ENCODE results near the gene GXYLT1.
A peak's percentile ranks its signal among the peaks of the same experiment; 100 is the strongest.

Gene GXYLT1

DNA sequence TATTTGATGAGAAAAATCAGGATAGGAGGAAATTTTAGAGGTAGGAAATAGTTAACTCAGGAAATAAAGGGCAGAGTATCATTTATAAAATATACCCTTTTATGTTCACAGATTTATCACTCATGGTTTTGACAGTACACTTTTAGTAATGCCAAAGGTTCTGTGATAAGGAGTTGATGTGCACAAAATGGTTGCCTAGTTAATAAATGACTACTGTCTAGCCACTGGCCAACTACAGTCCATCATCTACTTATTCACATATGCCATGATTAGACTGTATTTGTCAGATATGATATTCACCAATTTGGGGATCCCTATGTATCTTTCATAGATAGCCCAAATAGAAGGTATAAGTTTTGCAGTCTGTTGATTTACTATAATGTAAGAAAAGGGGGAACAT is 19.2 kb upstream of the GXYLT1 start:
- H3K27me3 Mint-ChIP-seq: no peaks in the 10 kb centered on the region
- peak overlapping the region; percentile 46 for H3K27ac Mint-ChIP-seq
- H3K9me3 Mint-ChIP-seq: peaks cover 4% of the 10 kb centered on the region
- H3K36me3 Mint-ChIP-seq: peaks cover 8% of the 10 kb centered on the region
- H3K4me1 Mint-ChIP-seq: peaks cover 41% of the 10 kb centered on the region
- H3K4me3 Mint-ChIP-seq: no peak overlapping the region

DNA sequence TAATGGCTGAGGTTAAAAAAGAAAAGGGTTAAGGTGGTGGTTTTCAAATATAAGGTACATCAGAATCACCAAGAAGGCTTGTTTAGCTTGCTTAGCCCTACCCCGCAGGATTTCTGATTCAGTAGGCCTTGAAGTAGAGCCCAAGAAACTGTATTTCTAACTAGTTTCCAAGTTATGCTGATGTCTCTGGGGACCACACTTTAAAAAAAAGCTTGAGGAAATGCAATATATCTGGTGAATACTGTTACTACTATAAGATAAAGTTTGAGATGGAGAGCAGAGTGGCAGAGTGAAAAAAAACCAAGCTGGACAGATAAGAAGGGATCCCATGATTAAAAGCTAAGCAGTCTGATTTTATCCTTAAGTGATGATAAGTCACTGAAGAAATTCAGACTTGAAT is 18.3 kb upstream of the GXYLT1 start:
- Mint-ChIP-seq H3K27ac (peak overlapping the region; percentile 52), H3K27me3 (no peaks in the 10 kb centered on the region), H3K4me3 (no peak overlapping the region), H3K4me1 (peaks cover 40% of the 10 kb centered on the region), H3K36me3 (peaks cover 7% of the 10 kb centered on the region), H3K9me3 (peaks cover 4% of the 10 kb centered on the region)

DNA sequence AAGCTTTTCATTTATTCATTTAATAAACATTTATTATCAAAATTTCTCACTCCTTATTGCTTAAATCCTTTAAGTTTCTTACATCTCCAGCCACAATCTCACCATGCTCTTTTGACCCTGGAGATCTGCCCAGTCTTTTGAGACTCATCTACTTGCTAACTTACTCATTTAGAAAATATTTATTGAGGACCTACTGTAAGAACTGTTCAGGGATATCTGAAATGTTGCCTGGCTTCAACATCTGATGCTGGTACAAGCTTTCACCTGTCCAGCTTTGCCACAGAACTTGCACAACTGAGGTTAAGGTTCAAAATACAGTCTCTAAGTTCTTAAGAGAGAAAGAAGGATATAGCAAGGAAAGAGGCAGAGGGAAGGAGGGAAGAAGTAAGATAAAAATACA is 17.5 kb upstream of the GXYLT1 start:
- Mint-ChIP-seq H3K4me1 (peaks cover 40% of the 10 kb centered on the region), H3K27me3 (no peaks in the 10 kb centered on the region), H3K27ac (peak overlapping the region; percentile 63), H3K9me3 (peaks cover 4% of the 10 kb centered on the region), H3K4me3 (no peak overlapping the region), H3K36me3 (peaks cover 7% of the 10 kb centered on the region)

DNA sequence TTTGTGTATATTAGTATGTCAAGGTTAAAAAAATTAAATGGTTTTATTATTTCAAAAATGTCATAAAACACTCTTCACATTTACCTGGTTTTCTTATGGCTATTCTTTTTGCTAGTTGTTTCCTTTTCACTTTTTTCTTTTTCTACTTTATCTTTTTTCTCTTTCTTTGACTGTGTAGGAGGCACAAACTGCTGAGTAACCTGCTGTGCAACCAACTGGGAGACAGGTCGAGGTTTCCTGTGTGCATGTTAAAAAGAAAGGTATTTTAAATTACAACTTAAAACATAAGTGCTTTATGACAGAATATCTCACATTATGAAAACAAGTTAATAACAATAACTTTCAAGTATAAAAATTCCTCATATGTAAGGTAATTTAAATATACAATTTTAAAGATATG is 16.9 kb upstream of the GXYLT1 start:
- Mint-ChIP-seq H3K27ac (peak overlapping the region; percentile 41), H3K27me3 (no peaks in the 10 kb centered on the region), H3K4me3 (no peak overlapping the region), H3K36me3 (peaks cover 5% of the 10 kb centered on the region), H3K9me3 (peaks cover 2% of the 10 kb centered on the region), H3K4me1 (peaks cover 35% of the 10 kb centered on the region)

DNA sequence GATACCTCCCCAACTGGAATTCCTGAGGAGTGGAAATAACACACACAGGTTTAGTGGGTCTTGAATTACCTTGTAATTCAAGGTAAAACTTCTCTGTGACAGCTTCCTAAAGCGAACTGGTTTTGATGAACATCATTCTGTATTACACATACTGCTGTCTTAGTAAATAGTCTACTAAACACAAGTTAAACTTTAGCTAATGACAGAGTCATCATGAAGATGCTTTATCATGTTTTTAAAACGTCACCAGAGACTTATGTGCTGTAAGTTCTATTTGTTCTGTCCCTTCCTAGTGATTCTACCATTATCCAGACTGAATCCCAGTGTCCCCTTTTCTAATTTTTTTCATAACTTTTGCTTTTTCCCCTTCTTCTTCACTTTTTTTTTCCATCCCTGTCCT is 11.6 kb upstream of the GXYLT1 start:
- Mint-ChIP-seq H3K4me3 (no peak overlapping the region), H3K9me3 (peaks cover 6% of the 10 kb centered on the region), H3K27me3 (no peaks in the 10 kb centered on the region), H3K4me1 (peaks cover under 1% of the 10 kb centered on the region), H3K36me3 (peaks cover 2% of the 10 kb centered on the region), H3K27ac (no peak overlapping the region)

DNA sequence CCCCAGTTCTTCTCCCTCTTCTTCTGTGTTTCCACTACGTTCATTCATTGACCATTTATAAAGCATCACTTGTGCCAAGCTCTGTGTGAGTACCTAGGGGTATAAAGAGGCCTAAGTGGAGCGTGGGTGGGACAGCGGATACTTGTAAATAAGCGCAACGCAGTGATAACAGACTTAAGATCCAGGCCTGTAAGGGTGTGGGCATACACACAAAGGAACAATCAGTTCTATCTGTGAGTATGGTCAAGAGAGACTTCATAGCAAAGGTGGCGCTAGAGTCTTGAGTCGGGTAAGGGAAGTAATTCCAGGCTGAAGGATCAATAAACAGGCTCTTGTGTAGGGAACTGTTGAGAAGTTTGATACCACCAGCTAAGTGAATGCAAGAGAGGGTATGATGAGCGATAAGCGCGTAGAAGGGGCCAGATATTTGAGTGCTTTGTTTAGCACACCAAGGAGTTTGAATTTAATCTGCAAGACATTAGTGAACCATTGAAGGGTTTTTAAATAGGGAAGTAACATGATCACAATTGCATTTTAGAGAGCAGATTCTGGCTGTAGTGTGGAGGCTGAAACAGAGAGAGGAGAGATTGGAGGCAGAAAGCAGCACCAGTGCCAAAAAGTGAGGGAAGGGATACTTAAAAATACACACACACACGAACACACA is 1.0 kb upstream of the GXYLT1 start:
- peaks cover 42% of the 10 kb centered on the region for H3K4me1 Mint-ChIP-seq
- H3K27me3 Mint-ChIP-seq: no peaks in the 10 kb centered on the region
- peak overlapping the region; percentile 85 for H3K4me3 Mint-ChIP-seq
- H3K36me3 Mint-ChIP-seq: peaks cover 2% of the 10 kb centered on the region
- H3K27ac Mint-ChIP-seq: peak overlapping the region; percentile 82
- no peaks in the 10 kb centered on the region for H3K9me3 Mint-ChIP-seq

DNA sequence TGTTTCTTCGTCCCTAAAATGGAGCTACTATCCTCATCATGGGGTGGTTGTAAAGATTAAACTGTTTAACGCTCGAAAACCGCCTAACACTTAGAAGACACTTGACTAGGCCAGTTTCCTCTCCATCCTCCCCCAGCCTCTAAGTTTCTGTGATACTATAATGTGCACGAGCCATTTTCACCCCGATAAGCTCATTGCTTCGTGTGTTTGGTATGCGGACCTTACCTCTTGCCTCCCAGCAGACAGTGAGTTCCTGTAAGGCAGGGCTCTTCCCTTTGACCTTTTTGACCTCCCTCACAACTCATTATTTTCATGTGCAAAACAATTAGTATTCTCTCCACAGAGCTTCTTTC is 499 bp upstream of the GXYLT1 start:
- Mint-ChIP-seq H3K4me1 (peaks cover 46% of the 10 kb centered on the region), H3K27ac (peak overlapping the region; percentile 82), H3K4me3 (peak overlapping the region; percentile 85), H3K27me3 (no peaks in the 10 kb centered on the region), H3K9me3 (no peaks in the 10 kb centered on the region), H3K36me3 (peaks cover 2% of the 10 kb centered on the region)

DNA sequence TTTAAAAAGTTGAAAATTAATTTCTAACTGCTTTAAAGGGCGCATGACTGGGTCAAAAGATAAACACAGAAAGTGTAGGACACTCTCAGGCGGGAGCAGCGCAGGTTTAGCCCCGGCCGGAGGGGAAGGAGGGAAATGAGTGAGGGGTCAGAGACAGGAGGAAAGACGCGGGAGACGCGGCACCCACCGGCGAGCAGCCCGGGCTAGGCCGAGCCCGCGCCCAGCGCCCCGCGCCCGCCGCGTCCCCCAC is 591 bp downstream of the GXYLT1 start:
- Mint-ChIP-seq H3K27me3 (no peaks in the 10 kb centered on the region), H3K27ac (peak overlapping the region; percentile 93), H3K4me3 (peak overlapping the region; percentile 96), H3K36me3 (peaks cover 2% of the 10 kb centered on the region), H3K9me3 (no peaks in the 10 kb centered on the region), H3K4me1 (peaks cover 52% of the 10 kb centered on the region)

DNA sequence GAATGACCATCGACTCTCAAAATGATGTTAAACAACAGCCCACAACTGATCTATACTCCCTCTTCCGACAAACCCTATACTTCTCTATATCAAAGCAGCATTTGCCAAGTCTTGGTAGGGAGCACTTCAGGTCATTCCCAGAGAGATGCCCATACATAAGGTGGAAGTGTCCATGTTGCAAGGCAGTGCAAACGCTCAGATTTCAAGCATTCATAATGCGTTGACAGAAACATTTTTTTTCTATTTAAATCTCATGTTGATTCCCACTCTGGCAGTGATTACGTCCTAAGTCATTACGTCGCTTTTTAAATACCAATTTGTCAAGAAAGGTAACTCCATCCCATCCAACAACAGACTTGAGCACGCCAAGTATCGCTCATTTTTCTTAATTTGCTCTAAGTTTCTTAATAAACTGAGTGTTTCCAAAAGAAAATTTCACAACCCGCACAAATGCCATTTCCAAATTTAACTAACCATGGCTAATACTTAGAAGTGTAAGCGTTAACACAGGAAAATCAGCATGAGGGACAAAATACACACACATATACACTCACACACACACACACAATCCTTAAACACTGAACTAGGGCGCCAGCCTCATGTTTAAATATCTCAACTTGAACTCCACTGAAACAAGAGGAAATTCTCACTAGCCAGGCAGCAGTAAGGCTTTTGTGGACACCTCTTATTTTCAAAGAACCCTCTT is 1.1 kb downstream of the GXYLT1 start:
- peak overlapping the region; percentile 93 for H3K27ac Mint-ChIP-seq
- H3K36me3 Mint-ChIP-seq: peaks cover 2% of the 10 kb centered on the region
- no peaks in the 10 kb centered on the region for H3K27me3 Mint-ChIP-seq
- H3K4me3 Mint-ChIP-seq: peak overlapping the region; percentile 96
- H3K4me1 Mint-ChIP-seq: peaks cover 53% of the 10 kb centered on the region
- H3K9me3 Mint-ChIP-seq: no peaks in the 10 kb centered on the region

DNA sequence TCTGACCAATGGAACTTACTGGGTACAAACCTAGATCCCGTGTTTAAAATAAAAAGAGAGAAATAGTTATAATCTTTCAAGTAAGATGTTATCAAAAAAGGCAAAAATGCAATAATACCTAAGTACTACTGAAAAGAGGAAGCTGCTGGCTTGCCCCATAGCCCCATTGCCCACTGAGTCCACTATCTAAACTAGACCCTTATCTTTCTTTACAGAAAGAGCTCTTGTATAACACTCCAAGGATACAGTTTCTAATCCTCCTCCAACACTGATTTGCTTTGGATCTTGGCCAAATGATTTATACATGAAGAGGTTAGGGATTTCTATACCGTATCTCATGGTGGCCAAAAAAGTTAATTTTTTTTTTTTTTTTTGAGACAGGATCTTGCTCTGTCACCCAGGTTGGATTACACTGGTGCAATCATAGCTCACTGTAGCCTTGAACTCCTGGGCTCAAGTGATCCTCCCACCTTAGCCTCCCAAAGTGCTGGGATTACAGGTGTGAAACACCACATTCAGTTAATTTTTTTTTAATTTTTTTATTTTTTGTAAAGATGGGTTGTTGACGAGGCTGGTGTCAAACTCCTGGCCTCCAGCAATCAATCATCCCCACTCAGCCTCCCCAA is 2.6 kb downstream of the GXYLT1 start:
- H3K4me3 Mint-ChIP-seq: no peak overlapping the region
- H3K4me1 Mint-ChIP-seq: peaks cover 57% of the 10 kb centered on the region
- no peak overlapping the region for H3K27ac Mint-ChIP-seq

DNA sequence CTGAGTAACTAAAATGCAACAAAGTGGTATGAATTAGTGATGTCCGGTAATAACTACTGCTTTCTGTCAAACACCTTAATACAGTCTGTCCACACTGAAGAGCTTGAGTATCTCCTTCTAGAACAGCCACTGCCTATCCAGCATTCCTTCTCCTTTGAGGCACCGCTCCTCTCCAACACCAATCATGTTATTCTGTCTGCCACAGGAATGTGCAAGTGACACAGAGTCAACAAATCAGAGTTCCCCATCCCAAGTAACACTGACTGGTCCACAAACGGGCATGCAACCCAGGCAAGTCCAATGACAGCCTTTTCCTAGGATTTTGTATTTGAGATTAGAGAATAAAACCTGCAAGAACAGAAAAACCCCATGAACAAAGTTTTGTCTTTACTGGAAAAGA is 3.8 kb downstream of the GXYLT1 start:
- Mint-ChIP-seq H3K36me3 (peaks cover 5% of the 10 kb centered on the region), H3K27me3 (no peaks in the 10 kb centered on the region), H3K27ac (peak overlapping the region; percentile 2), H3K4me1 (peaks cover 57% of the 10 kb centered on the region), H3K4me3 (no peak overlapping the region), H3K9me3 (no peaks in the 10 kb centered on the region)

More for the DNA sequence above, 2.6 kb downstream of the GXYLT1 start:
- H3K36me3 Mint-ChIP-seq: peaks cover 5% of the 10 kb centered on the region
- no peaks in the 10 kb centered on the region for H3K9me3 Mint-ChIP-seq
- no peaks in the 10 kb centered on the region for H3K27me3 Mint-ChIP-seq

DNA sequence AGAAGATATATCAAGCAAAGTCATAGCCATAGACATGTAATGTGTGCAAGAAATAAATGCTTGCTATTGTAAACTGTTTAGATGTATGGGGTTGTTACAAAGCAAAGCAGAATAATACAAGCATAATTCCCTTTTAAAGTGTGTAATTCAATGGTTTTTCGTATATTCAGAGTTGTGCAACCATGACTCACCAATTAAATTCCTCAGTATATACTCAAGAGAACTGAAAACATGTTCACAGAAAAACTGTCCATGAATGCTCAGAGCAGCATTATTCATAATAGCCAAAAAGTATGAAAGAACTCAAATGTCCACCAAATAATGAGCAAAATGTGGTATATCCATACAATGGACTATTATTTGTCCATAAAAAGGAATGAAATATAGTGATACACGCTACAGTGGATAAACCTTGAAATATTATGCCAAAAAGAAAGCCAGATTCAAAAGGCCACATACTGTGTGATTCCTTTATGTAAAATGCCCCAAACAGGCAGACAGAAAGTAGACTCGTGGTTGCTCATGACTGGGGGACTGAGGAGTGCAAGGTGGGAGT is 9.3 kb downstream of the GXYLT1 start:
- H3K27me3 Mint-ChIP-seq: no peaks in the 10 kb centered on the region
- no peak overlapping the region for H3K4me3 Mint-ChIP-seq
- no peak overlapping the region for H3K27ac Mint-ChIP-seq
- no peaks in the 10 kb centered on the region for H3K9me3 Mint-ChIP-seq
- H3K4me1 Mint-ChIP-seq: peaks cover 56% of the 10 kb centered on the region
- H3K36me3 Mint-ChIP-seq: peaks cover 6% of the 10 kb centered on the region

DNA sequence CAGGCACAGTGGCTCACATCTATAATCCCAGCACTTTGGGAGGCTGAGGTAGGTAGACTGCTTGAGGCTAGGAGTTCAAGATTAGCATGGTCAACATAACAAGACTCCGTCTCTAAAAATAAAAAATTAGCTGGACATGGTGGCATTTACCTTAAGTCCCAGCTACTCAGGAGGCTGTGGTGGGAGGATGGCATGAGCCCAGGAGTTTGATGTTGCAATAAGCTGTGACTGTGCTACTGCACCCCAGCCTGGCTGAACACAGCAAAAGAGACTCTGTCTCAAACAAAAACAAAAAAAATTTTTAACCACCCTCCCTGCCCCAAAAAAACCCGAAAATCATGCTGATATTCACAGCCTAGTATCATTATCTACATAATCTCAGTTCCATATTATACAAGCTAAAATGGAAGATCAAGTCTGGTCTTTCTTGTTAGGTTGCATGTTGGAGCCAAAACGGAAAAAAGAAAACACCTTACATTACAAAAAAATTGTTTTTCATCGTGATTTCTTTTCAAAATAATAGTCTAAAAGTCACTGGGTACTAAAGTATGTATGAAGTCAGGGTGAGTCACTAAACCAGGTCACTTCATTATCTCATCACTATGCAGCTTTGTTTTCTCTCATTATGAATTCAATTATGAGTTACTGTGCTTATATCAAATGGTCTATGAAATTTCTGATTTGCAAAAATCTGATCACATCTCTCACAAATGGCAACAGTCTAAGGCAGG is 13.8 kb downstream of the GXYLT1 start:
- H3K4me1 Mint-ChIP-seq: peaks cover 63% of the 10 kb centered on the region
- H3K36me3 Mint-ChIP-seq: peaks cover 3% of the 10 kb centered on the region
- H3K4me3 Mint-ChIP-seq: no peak overlapping the region
- H3K27ac Mint-ChIP-seq: peak overlapping the region; percentile 13
- no peaks in the 10 kb centered on the region for H3K9me3 Mint-ChIP-seq
- H3K27me3 Mint-ChIP-seq: no peaks in the 10 kb centered on the region

DNA sequence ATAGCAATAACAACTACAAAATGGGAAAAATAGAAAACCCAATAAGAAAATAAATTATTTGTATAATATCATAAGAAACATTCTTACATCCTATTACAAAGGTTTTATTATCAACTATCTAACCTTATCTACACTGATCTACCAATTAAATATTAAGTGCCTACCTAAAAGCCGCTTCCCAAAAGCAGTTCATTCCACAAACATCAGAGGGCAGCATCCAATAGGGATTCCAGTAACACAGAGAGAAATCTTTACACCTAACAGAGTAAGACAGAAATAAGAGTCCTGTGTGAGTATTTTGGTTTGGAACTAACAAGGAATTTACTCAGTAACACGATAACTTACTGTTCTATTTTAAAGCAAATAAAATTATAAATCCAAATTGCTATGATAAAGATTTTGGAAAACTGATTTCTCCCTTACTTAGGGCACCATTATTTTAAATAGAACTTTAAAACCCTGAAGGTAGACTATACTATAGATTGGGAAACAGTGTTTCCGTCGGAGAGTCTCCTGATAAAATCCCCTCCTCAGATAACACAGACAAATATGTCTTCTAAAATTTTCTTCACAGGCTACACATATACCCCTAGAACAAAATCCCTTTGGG is 15.0 kb downstream of the GXYLT1 start:
- H3K4me1 Mint-ChIP-seq: peaks cover 53% of the 10 kb centered on the region

DNA sequence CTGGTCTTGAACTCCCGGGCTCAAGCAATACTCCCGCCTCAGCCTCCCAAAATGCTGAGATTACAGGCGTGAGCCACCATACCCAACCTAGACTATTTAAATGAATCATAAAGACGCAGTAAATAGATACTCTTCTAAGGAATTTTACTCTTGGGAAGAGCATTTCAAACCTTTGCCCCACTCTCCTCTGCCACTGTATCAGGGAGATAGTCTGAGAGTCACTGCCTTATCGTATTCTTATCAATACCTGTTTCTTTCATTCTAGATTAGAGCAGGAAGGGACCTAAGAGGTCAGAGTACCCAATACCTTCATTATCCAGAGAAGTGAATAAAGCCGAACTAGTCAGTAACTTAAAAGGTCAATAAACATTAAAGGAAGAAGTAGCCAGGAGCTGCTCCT is 15.8 kb downstream of the GXYLT1 start:
- Mint-ChIP-seq H3K4me1 (peaks cover 49% of the 10 kb centered on the region), H3K4me3 (no peak overlapping the region)

More for the DNA sequence above, 15.0 kb downstream of the GXYLT1 start:
- no peak overlapping the region for H3K4me3 Mint-ChIP-seq
- H3K36me3 Mint-ChIP-seq: peaks cover 2% of the 10 kb centered on the region
- H3K27me3 Mint-ChIP-seq: no peaks in the 10 kb centered on the region
- no peak overlapping the region for H3K27ac Mint-ChIP-seq
- no peaks in the 10 kb centered on the region for H3K9me3 Mint-ChIP-seq

More for the DNA sequence above, 15.8 kb downstream of the GXYLT1 start:
- Mint-ChIP-seq H3K9me3 (no peaks in the 10 kb centered on the region), H3K36me3 (no peaks in the 10 kb centered on the region), H3K27me3 (no peaks in the 10 kb centered on the region), H3K27ac (no peak overlapping the region)
